GM18858 (cell line): ENCODE measurements around the gene CTDP1.

ENCODE experiments used
- ATAC-seq: cut with Tn5 transposase; IDR thresholded peaks from one replicate; pipeline ENCODE4 v1.9.1; 2021; ENCODE audit not compliant: unreplicated experiment

The CTDP1 gene

DNA sequence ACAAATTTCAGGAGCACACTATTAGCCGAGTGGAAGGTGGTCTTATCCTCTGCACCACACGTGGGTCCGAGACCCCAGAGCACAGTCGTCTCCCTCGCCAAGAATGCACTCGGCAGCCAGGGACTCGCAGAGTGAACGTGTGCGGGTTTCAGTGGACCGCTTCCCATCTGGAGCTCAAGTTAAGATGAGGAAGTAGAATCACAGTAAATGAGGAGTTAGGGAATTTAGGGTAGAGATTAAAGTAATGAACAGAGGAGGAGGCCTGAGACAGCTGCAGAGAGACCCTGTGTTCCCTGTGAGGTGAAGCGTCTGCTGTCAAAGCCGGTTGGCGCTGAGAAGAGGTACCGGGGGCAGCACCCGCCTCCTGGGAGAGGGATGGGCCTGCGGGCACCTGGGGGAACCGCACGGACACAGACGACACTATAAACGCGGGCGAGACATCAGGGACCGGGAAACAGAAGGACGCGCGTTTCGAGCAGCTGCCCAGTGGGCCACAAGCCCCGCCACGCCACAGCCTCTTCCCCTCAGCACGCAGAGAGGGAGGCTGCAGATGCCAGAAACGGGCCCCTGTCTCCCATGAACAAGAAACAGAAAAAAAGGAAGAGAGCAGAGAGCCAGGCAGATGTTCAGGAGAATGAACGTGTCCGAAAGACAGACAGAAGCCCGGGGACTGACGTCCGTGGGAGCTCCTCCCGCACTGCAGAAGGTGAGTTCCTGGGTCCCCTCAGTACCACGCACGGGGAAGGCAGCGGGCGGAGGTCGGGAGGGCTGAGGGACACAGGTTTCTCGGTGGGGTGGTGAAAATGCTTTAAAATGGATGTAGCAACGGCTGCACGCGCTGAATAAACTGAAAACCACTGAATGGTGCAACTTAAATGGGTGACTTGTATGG is 112.7 kb downstream of the CTDP1 start:
- no peak for ATAC-seq

DNA sequence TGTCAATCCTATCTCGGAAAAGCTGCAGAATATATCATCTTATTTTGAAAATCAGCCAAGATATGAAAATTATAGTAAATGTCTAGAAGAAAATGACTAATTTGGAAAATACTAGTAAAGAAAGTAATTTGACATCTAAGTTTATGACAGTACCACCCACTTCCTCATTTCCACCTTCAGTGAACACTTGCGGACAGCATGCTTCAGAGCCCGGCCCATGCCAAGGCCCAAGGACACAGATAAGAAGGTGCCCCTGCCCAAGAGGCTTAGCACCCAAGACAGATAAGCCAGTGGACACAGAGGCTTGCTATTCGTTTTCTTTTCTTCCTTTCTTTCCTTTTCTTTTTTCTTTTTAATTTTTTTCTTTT is 113.4 kb downstream of the CTDP1 start:
- no peak for ATAC-seq

DNA sequence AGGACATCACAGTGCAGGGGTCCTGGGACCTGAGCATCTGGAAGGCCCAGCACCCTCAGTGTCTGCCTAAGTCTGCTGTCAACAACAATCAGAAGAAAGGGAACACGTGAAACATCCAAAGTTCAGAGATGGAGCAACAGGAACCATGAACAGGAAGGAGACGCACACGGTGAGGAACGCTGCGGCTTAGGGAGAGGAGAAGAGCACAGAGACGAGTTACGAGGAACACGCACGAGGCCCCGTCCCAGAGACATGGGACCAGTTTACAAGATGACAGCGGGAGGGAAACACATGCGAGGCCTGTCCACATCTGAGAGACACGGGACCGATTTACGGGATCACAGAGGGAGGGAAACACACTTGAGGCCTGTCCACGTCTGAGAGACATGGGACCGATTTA is 115.2 kb downstream of the CTDP1 start:
- ATAC-seq = no peak

DNA sequence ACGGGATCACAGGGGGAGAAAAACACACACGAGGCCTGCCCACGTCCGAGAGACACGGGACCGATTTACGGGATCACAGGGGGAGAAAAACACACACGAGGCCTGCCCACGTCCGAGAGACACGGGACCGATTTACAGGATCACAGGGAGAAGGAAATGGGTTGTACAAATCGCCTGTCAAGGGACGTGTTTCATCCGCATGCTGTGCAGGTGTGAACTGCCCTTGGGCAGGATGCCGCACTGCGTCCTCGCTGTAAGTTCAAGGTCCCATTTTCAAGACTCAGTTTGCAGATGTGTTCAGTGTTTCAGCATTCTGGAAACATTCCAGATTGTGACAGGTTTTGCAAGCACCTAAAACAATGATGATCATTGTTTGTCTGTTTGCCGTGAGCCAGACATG is 115.8 kb downstream of the CTDP1 start:
- no peak for ATAC-seq

DNA sequence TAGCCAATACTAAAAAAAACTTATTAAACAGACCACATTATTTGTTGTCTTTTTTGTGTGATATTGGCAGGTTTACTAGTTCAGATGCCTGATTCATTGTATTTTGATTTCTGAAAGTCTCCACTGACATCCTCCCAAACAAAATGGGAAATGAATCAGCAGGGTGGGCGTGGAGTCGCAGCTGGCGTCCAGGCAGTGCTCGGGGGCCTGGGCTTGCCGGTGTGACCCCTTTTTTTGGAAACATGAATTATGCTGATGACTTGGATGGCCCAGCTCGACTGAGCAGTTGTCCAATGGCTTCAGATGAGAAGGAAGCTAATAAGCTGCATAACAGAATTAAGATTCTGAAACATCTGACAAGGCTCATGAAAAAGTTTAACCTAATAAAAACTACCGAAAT is 116.4 kb downstream of the CTDP1 start:
- no peak for ATAC-seq

DNA sequence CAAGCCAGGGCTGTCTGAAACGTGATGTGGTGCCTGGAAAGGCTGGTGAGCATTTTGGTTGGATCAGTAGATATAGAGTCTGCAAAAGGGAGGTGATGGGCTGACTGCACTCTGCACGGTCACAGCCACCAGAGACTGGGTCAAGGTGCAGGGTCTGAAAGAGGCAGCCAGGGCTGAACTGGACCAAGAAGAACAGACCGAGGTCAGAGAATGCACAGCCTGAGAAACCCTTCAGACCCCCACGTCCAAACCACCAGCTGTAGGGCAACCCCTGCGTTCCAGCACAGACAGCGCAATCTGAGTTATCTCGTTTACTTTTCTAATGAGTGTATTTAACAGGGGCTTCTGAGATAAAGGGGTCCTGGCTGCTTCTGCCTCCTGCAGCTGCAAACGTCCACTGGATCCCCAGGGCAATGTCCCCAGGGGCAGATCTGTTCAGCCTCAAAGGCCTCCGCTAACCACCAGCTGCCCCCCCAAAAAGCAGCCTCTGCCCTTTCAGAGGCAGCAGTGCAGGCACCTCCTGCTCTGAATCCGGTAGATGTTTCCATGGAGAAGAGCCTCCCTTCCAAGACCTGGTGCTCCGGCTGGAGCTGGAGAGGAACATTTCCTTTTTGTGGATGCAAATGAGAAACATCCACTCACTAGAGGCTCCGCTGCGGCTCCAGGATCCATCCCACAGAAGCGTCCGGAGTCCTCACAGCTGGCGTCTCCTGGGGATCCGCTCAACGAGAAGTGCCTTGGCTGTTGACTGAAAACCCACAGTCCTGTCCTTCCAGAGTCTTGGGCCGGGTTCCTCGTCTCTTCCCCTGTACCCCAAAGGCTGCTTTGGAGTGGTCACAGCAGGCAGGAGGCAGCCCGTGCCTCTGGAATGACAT is 117.2 kb downstream of the CTDP1 start:
- no peak for ATAC-seq

DNA sequence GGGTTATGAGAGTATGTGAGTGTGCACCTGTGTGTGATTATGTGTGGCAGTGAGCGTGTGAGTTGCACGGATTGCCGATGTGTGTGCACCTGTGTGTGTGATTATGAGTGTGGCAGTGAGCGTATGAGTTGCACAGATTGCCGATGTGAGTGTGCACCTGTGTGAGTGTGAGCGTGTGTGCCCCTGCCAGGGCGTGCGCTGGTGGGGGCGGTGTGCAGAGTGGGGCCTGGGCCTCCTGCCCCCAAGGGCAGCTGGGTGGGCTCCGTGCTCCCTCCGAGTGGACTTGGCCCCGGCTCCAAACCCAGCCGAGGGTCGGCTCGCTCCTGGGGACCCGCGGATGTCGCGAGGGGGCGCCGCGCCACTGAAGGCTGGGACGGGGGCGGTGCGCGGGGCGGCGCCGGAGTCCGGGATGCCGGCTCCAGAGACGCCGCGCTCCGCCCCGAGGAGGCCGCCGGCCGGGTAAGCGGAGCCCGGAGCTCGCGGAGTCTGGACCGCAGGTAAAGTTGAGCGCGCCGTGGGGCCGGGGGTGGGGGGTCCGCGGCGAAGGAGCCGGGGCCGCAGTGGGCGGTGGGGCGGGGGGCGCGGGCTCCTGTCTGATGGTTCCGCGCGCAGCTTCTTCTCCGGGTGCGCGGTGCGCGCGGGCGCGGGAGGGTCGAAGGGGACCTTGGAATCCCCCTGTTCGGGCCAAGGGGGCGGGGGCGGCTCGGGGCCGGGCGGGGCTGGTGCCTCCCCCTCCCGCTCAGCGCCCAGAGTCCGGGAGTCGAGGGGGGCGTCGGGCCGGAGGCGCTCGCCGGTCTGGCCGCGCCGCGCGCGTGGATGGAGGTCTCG is 118.1 kb downstream of the CTDP1 start, which contains the start of gene KCNG2:
KCNG2 (plus strand) TSS at position 421 of the 828 bp plus-strand sequence. CDS start 65,730 bp downstream, outside the sequence.
- no peak for ATAC-seq

DNA sequence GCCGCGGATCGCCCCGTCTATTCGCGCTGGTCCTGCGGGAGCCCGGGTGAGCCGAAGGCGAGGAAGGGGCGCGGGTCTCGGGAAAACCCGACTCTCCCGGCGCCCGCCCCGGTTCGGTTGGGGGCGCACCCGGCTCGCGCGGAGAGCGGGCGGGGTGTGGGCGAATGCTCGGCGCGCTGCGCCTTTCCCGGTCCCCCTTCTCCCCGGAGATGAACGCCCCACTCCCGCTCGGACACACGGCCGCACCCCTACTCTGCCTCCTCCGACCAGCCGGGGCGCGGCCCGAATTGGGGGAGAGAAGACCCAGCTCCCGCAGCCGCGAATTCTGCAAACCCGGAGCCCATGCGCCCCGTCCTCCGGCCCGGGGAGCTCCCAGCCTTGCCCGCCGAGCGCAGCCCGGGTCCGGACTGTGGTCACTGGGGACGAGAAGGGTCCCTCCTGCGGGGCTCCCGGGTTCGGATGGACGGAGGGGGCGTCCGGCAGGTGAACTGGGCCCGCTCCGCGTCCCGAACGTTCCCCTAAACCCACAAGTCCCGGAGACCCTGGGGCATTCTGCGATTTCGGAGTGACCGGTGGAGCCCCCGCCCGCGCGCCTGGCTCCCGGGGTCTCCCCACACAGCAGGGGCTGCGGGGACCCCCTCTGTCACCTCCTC is 118.9 kb downstream of the CTDP1 start:
- no peak for ATAC-seq

DNA sequence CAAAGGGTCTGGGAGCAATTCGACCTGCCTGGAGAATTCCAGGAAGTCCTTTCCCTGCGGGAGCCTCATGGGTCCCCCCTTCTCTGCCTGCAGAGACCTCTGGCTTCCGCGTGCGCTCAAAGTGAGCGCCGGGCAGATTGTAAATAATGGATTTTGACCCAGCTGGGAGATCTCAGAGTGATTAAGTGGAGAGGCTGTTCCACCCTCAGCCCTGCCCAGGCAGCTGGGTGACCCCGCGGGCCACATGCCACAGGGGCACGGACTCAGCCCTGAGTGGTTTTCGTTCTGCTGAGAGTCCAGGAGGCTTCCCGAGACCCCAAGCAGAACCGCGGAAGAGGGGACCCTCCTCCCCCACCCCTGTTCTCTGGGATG is 119.4 kb downstream of the CTDP1 start:
- ATAC-seq = no peak

DNA sequence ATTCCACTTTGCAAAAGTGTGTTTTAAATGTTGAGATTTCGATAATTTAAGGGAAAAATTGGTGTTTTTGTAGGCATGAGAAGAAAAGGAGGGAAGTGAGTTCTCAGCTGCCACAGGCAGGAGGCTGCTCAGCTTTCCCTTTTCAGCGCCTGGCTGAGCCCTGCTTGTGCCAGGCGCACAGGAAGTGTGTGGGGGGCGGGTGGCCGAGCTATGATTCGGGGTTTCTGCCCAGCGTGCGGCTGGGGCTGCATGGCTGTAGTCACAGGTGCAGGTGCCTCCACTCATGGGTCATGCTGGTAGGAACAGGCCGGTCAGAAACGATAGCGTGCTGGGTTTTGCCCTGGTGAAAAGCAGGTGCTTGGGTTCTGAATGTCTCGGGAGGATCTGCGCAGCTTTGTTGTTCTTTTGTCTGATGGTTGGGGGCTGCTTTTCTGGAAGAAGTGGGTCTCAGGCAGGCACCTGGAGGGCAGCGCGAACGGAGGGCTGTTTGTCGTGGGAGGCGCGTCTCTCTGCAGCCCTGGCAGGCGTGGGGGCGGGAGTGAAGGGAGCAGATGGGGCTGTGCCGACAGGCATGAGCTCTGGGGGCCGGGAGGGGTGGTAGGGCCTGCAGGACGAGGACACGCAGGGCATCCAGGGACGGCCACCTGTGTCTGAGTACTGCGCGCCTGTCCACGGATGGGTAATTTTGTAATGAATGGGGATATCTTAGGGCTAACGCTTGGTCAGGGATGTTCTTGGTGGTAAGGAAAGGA is 120.2 kb downstream of the CTDP1 start:
- no peak for ATAC-seq

DNA sequence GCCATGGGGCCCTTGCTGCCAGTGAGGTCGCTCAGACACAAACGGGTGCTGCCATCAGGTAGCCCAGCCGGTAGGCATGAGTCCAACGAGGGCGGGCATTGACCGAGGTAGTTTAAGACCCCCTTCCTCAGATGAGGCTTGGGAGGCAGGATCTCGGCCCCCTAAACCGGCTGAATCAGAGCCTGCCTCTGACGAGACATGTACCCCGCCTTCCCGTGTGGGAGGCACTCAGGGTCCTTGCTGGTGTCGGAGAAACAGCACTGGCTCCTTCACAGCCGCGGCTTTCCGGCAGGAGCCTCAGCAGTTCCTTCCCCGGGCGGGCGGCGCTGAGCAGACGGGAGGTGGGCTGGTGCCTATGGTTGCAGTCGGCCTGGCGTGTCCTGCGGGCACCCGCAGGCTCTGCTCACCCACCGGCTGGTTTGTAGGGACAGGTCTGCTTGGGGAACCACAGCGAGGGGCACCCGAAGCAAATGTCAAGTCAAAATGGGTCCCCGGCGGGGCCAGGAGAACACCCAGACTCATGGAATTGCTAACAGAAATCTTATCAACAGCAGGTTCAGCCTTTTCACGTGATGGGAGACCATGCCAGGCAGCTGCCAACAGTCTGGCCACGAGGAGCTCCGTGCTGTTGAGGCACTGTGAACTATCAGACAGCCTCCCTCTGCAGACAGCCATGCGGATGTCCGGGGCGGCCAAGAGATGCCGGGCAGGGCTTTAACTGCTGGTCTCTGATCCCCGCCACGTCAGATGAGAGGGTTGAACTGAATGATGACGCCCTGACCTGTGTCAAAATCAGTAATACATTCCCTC is 121.0 kb downstream of the CTDP1 start:
- no peak for ATAC-seq

DNA sequence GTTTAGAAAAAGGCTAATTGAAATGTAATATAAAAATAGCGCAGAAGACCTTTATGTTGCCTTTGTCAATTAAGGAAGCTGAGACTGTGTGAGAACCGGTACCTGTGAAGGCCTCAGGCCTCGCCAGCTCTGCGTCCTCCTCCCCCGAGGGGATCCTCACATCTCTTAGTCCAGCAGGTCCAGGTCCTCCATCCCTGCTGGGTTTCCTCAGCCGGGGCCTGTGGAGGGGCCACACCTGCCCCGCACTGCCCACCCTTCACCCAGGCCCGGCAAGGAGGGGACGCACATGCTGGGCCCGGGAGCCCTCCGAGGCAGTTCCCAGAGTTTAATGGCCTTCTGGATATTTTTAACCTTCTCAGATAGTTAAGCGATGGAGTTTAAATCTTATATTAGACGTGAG is 121.6 kb downstream of the CTDP1 start:
- ATAC-seq = no peak

DNA sequence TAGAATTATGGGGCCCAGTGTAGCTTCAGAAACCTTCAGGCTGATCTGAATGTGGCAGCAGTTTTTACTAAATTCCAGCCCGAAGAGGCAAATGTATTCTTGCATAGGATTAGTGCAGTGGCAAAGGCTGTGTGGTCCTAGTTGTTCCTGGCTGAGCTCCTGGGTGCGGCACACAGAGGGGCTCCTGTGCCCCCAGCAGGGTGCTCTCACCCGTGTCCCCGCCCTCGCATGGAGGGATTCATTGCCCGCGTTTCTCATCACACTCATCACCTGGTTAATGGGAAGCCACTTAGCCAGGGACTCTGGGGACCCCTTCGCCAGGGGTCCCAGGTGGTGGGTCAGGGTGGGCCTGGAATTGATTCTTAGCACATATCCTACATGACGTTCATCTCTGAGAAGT is 122.0 kb downstream of the CTDP1 start:
- no peak for ATAC-seq

DNA sequence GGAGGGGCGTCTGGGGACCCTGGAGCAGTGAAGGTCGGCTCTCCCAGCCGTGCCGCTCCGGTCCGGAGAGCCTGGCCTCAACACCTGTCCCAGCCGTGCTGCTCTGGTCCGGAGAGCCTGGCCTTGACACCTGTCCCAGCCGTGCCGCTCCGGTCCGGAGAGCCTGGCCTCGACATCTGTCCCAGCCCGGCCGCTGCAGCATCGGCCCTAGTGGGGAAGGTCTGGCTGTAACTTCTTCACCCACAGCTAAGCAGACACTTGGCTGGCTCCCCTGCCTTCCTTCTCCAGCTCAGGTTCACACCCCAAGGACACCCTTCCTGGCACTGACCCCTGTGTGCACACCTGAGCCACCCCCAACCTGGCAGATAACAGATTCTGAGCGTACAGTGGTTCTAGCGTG is 122.7 kb downstream of the CTDP1 start:
- ATAC-seq = no peak

DNA sequence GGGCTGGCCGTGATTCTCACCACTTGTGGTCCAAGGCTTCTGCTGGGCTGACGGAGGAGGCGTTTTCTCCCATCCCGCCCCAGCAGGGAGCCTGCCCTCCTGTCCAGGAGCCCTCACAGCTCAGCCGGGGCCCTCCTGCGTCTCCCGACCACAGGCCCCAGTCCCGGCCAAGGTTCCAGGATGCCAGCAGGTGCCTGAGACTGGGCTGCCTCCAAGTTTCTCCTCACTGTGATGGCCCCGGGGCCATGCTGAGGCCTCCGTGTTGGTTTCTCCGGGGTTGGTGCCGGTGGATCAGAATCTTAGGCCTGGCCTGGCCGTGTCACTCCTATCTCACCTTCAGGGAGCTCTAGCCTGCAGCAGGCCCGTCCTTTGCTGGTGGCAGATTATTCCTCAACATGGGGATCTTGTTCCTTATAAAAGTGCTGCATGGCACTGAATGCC is 124.0 kb downstream of the CTDP1 start:
- ATAC-seq = no peak
